Fibroblast of lung (primary cell): ENCODE results near the gene SLC4A2.

Experiments
- EZH2 ChIP-seq: IDR thresholded peaks from 2 replicates; pipeline ENCODE4 v1.5.1; 2012; ENCODE audit warnings: low read length, control low read depth, mild to moderate bottlenecking; ENCODE audit errors: missing control alignments
- TF ChIP-seq, protein P1 (sequence below), 2 donors: IDR thresholded peaks in 1 of 2; conservative IDR thresholded peaks in 1 of 2; 1 replicate in 1 of 2; 2 replicates in 1 of 2; pipeline ENCODE4 v1.5.1; 2011 to 2012; ENCODE audit warnings: low read length in 2 of 2, control low read depth in 1 of 2, inconsistent platforms in 1 of 2, low read depth in 1 of 2, mild to moderate bottlenecking in 1 of 2

- TF ChIP-seq, protein P1, sequence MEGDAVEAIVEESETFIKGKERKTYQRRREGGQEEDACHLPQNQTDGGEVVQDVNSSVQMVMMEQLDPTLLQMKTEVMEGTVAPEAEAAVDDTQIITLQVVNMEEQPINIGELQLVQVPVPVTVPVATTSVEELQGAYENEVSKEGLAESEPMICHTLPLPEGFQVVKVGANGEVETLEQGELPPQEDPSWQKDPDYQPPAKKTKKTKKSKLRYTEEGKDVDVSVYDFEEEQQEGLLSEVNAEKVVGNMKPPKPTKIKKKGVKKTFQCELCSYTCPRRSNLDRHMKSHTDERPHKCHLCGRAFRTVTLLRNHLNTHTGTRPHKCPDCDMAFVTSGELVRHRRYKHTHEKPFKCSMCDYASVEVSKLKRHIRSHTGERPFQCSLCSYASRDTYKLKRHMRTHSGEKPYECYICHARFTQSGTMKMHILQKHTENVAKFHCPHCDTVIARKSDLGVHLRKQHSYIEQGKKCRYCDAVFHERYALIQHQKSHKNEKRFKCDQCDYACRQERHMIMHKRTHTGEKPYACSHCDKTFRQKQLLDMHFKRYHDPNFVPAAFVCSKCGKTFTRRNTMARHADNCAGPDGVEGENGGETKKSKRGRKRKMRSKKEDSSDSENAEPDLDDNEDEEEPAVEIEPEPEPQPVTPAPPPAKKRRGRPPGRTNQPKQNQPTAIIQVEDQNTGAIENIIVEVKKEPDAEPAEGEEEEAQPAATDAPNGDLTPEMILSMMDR (conservative IDR thresholded peaks at IDR 0.05 in 1 of 2, IDR thresholded peaks at IDR 0.05 in 1 of 2; ENCODE audit: low read depth in 1 of 2, low read length in 2 of 2): peak in 1 of 2 donors; percentile 0
- no peak for TF ChIP-seq EZH2
Observed at GRCh38 chr7:151057989-151058780, 1.2 kb upstream of the SLC4A2 start.
